ENCODE data around the gene SH3BP2. TPM values are rescaled to one million over a fixed set of nuclear protein-coding genes. Genes with fewer than 3 reads are reported as not detected.

The SH3BP2 gene
- total RNA-seq, 2 donors from 2014 or later, result 56.0 to 61.7 TPM

DNA sequence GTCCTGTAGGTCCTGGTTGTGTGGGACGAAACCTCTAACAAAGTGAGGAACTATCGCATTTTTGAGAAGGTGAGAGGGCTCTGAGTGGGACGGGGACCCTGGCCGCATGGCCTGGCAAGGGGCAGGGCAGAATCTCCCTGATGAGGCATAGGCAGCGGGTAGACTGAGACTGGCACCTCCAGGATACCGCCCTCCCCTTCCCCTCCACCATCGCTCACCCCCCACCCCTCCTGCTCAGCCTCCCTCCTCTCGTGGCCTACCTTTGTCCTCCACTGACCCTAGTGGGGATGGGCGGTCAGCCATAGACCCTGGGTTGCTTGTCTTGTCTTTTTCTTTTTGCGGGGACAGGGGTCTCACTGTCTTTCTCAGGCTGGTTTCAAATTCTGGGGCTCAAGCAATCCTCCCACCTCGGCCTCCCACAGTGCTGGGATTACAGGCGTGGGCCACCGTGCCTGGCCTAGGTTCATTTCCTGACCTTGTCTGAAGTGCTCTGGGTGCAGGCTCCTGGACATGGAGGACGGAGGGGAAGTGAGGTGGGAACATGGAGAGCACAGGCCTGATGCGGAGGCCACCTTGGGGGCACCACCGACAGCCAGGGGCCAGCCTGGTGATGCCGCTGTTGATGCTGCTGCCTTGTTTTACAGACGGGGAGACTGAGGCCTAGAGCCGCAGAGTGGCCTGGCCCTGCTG, 40.2 kb downstream of the SH3BP2 start:
- DNase-seq (ENCODE audit: low spot score) (no peak), ATAC-seq (ENCODE audit: insufficient number of reproducible peaks, low FRiP score, low read depth) (no peak)
- TF ChIP-seq, protein P1, sequence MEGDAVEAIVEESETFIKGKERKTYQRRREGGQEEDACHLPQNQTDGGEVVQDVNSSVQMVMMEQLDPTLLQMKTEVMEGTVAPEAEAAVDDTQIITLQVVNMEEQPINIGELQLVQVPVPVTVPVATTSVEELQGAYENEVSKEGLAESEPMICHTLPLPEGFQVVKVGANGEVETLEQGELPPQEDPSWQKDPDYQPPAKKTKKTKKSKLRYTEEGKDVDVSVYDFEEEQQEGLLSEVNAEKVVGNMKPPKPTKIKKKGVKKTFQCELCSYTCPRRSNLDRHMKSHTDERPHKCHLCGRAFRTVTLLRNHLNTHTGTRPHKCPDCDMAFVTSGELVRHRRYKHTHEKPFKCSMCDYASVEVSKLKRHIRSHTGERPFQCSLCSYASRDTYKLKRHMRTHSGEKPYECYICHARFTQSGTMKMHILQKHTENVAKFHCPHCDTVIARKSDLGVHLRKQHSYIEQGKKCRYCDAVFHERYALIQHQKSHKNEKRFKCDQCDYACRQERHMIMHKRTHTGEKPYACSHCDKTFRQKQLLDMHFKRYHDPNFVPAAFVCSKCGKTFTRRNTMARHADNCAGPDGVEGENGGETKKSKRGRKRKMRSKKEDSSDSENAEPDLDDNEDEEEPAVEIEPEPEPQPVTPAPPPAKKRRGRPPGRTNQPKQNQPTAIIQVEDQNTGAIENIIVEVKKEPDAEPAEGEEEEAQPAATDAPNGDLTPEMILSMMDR (IDR thresholded peaks at IDR 0.05), result no peak
- Histone ChIP-seq H3K36me3 (no peaks in the 10 kb centered on the region), H3K27ac (no peak overlapping the region), H3K4me3 (no peak overlapping the region), H3K4me1 (ENCODE audit: control insufficient read depth in 1 of 2, low read depth in 2 of 2) (peaks cover 12 to 21% of the 10 kb centered on the region in 2 donors), H3K27me3 (replicated peaks; ENCODE audit: insufficient read depth) (no peaks in the 10 kb centered on the region), H3K9me3 (no peaks in the 10 kb centered on the region)

DNA sequence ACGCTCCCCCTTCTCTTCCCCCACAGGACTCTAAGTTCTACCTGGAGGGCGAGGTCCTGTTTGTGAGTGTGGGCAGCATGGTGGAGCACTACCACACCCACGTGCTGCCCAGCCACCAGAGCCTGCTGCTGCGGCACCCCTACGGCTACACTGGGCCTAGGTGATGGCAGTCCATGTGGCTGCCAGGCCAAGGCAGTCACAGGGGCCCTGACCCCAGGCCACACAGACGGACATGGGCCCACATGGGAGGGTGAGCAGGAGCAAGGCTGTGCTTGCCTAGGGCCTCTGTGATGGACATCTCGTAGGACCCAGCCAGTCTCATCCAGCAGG, 40.8 kb downstream of the SH3BP2 start:
- Histone ChIP-seq H3K4me1 (ENCODE audit: control insufficient read depth in 1 of 2, low read depth in 2 of 2) (peaks cover 12 to 26% of the 10 kb centered on the region in 2 donors), H3K36me3 (no peaks in the 10 kb centered on the region), H3K9me3 (no peaks in the 10 kb centered on the region), H3K27me3 (replicated peaks; ENCODE audit: insufficient read depth) (no peaks in the 10 kb centered on the region), H3K4me3 (no peak overlapping the region), H3K27ac (no peak overlapping the region)
- TF ChIP-seq, protein P1 (IDR thresholded peaks at IDR 0.05), result no peak
- no peak for ATAC-seq (ENCODE audit: insufficient number of reproducible peaks, low FRiP score, low read depth)
- no peak for DNase-seq (ENCODE audit: low spot score)

DNA sequence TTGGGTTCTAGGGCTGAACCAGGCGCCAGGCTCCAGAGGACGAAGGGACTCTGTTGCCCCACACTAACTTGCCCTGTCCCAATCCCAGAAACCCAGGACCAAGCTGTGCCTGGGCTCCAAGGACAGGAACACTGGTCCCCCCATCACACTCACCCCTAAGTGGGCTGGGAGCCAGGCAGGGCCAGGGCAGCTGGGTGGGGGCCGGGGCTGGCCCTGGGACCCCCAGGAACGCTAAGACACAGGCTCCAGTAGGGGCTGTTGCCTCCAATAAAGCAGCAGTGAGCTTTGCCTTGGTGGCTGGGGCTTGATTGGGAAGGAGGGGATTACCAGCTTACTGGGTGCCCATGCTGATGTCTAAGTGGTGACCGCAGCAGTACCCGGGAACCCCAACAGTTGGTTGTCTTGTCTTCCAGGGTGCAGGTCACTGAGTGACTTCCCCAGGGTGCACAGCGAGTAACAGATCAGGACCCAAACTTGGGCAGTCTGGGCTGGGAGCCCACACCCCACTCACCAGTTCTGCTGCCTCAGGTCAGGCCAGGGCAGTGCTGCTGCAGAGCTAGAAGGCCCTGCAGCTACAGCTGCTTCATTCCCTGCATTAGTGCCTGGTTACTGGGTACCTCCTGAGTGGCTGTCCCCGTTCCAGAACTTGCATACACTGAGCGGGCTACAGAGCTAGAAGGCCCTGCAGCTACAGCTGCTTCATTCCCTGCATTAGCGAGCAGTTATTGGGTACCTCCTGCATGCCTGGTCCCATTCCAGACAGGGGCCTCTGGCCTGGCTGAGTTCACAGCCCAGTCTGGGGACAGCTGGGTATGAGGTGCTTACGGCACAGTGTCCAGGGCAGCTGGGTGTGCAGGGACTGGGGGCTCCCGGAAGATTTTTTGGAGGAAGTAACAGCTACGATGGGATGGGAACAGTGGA, 41.4 kb downstream of the SH3BP2 start:
- Histone ChIP-seq H3K9me3 (no peaks in the 10 kb centered on the region), H3K36me3 (no peaks in the 10 kb centered on the region), H3K4me1 (ENCODE audit: control insufficient read depth in 1 of 2, low read depth in 2 of 2) (peaks cover 12 to 28% of the 10 kb centered on the region in 2 donors), H3K4me3 (no peak overlapping the region), H3K27me3 (replicated peaks; ENCODE audit: insufficient read depth) (no peaks in the 10 kb centered on the region), H3K27ac (no peak overlapping the region)
- ATAC-seq (ENCODE audit: insufficient number of reproducible peaks, low FRiP score, low read depth), result no peak
- DNase-seq (ENCODE audit: low spot score), result no peak
- TF ChIP-seq, protein P1 (IDR thresholded peaks at IDR 0.05), result no peak

DNA sequence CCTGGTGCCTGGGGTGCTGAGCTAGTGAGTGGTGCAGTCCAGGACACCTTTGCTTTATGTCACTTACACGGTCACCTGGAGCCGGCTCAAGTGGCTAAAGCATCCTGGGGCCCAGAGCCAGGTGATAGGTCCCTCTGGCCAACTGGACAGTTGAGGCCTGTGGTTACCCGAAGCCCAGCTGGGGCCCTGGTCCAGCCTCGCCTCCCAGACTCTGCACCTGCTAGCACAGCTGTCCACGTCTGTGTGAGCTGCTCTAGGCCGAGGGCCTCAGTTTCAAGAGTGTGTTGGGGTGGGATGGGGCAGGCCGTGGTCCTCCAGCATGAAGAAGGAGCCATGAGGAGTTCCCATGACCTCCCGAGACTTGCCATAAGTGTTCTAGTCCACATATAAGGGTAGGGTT, 43.1 kb downstream of the SH3BP2 start:
- no peaks in the 10 kb centered on the region for H3K27me3 ChIP-seq (replicated peaks; ENCODE audit: insufficient read depth)
- DNase-seq (ENCODE audit: low spot score), result no peak
- H3K27ac ChIP-seq, result no peak overlapping the region
- ATAC-seq (ENCODE audit: insufficient number of reproducible peaks, low FRiP score, low read depth), result no peak
- no peak overlapping the region for H3K4me3 ChIP-seq
- H3K36me3 ChIP-seq, result no peaks in the 10 kb centered on the region
- H3K9me3 ChIP-seq, result no peaks in the 10 kb centered on the region
- peaks cover 12 to 28% of the 10 kb centered on the region in 2 donors for H3K4me1 ChIP-seq (ENCODE audit: control insufficient read depth in 1 of 2, low read depth in 2 of 2)
- TF ChIP-seq, protein P1 (IDR thresholded peaks at IDR 0.05), result no peak

DNA sequence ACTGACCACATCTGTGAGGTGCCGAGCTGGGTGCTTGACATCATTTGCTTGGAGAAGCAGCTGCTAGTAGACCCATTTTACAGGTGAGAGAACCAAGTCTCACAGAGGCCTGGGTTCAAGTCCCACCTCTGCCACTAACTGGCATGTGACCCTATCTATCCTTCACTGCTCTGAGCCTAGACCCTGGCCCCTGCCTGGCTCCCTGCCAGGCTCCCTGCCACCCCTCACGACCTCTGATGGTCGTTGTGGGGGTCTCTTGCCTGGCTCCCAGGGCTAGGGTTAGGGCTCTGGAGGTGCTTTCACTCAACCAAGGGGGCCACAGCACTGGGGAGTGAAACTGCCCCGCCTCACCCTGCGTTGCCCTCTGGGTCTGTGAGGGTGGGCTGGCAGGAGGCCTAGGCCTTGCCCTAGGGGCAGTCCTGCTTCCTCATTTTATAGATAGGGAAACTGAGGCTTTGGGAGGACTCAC, 43.5 kb downstream of the SH3BP2 start:
- H3K9me3 ChIP-seq, result no peaks in the 10 kb centered on the region
- no peak overlapping the region for H3K27ac ChIP-seq
- H3K4me1 ChIP-seq (ENCODE audit: control insufficient read depth in 1 of 2, low read depth in 2 of 2), result peaks cover 12 to 28% of the 10 kb centered on the region in 2 donors
- no peaks in the 10 kb centered on the region for H3K36me3 ChIP-seq
- TF ChIP-seq, protein P1 (IDR thresholded peaks at IDR 0.05), result no peak
- no peak overlapping the region for H3K4me3 ChIP-seq
- ATAC-seq (ENCODE audit: insufficient number of reproducible peaks, low FRiP score, low read depth), result no peak
- H3K27me3 ChIP-seq (replicated peaks; ENCODE audit: insufficient read depth), result no peaks in the 10 kb centered on the region
- no peak for DNase-seq (ENCODE audit: low spot score)

Data from thoracic aorta (tissue), 2 donors.